Activated CD4-positive, alpha-beta T cell treated with anti-CD3 and anti-CD28 coated beads, Interleukin-2, amount 10 ng/mL, durations not matched to agents 24 days and 14 days (primary cell): ENCODE measurements around the gene PDLIM5. TPM values are rescaled to one million over a fixed set of nuclear protein-coding genes. Genes with fewer than 3 reads are reported as not detected.

ENCODE experiments used
- DNase-seq: peaks from one replicate; pipeline ENCODE4 v3.0.0; 2022
- H3K27ac Mint-ChIP-seq: one replicate; pipeline ENCODE4 v1.8.0; 2022; ENCODE audit warnings: mild to moderate bottlenecking, mixed read lengths
- H3K27me3 Mint-ChIP-seq: one replicate; pipeline ENCODE4 v1.8.0; 2022; ENCODE audit warnings: mixed read lengths
- H3K36me3 Mint-ChIP-seq: one replicate; pipeline ENCODE4 v1.8.0; 2022; ENCODE audit warnings: low read depth, mild to moderate bottlenecking, mixed read lengths
- H3K4me1 Mint-ChIP-seq: one replicate; pipeline ENCODE4 v1.8.0; 2021; ENCODE audit warnings: mixed read lengths
- H3K4me3 Mint-ChIP-seq: one replicate; pipeline ENCODE4 v1.8.0; 2022; ENCODE audit warnings: mild to moderate bottlenecking, moderate library complexity, mixed read lengths
- H3K9me3 Mint-ChIP-seq: one replicate; pipeline ENCODE4 v1.8.0; 2021; ENCODE audit warnings: mixed read lengths
- intact Hi-C: fragments of 100-400 bp; cut with micrococcal nuclease; formaldehyde crosslinking; loops from one replicate; pipeline ENCODE4 v1.15.1; 2023
- total RNA-seq: library from RNA; stranded (reverse); gene quantifications from 2 replicates; pipeline ENCODE4 v1.2.3, GENCODE V29; 2022

The PDLIM5 gene
- total RNA-seq, 1 donor from 2014 or later, result 16.5 TPM

GRCh38 chr4:94414907-94415306, 36.8 kb upstream of the PDLIM5 start:
- no peaks in the 10 kb centered on the region for H3K9me3 Mint-ChIP-seq
- H3K4me3 Mint-ChIP-seq, result no peak overlapping the region
- intact Hi-C loops, result no loop called here
- DNase-seq, result no peak
- no peaks in the 10 kb centered on the region for H3K36me3 Mint-ChIP-seq
- H3K4me1 Mint-ChIP-seq, result no peaks in the 10 kb centered on the region
- peaks cover 19% of the 10 kb centered on the region for H3K27me3 Mint-ChIP-seq
- H3K27ac Mint-ChIP-seq, result no peak overlapping the region

- Mint-ChIP-seq H3K4me3 (no peak overlapping the region), H3K27me3 (peaks cover 19% of the 10 kb centered on the region), H3K4me1 (no peaks in the 10 kb centered on the region), H3K36me3 (no peaks in the 10 kb centered on the region), H3K27ac (no peak overlapping the region), H3K9me3 (no peaks in the 10 kb centered on the region)
- DNase-seq, result no peak
- intact Hi-C loops, result no loop called here
Observed at GRCh38 chr4:94415448-94415847, 36.3 kb upstream of the PDLIM5 start.

- no peaks in the 10 kb centered on the region for H3K4me1 Mint-ChIP-seq
- no peak overlapping the region for H3K4me3 Mint-ChIP-seq
- intact Hi-C loops, result no loop called here
- H3K27me3 Mint-ChIP-seq, result peaks cover 19% of the 10 kb centered on the region
- DNase-seq, result no peak
- no peaks in the 10 kb centered on the region for H3K36me3 Mint-ChIP-seq
- no peaks in the 10 kb centered on the region for H3K9me3 Mint-ChIP-seq
- H3K27ac Mint-ChIP-seq, result no peak overlapping the region
Observed at GRCh38 chr4:94416335-94416734, 35.4 kb upstream of the PDLIM5 start.

GRCh38 chr4:94416981-94417380, 34.8 kb upstream of the PDLIM5 start:
- Mint-ChIP-seq H3K9me3 (no peaks in the 10 kb centered on the region), H3K36me3 (no peaks in the 10 kb centered on the region), H3K27me3 (peaks cover 19% of the 10 kb centered on the region), H3K4me3 (no peak overlapping the region), H3K4me1 (no peaks in the 10 kb centered on the region), H3K27ac (no peak overlapping the region)
- DNase-seq, result no peak
- intact Hi-C loops, result no loop called here

- no peaks in the 10 kb centered on the region for H3K36me3 Mint-ChIP-seq
- no peak overlapping the region for H3K4me3 Mint-ChIP-seq
- peaks cover under 1% of the 10 kb centered on the region for H3K9me3 Mint-ChIP-seq
- DNase-seq, result no peak
- H3K4me1 Mint-ChIP-seq, result no peaks in the 10 kb centered on the region
- H3K27me3 Mint-ChIP-seq, result peaks cover 8% of the 10 kb centered on the region
- intact Hi-C loops, result no loop called here
- H3K27ac Mint-ChIP-seq, result no peak overlapping the region
Observed at GRCh38 chr4:94419549-94419948, 32.2 kb upstream of the PDLIM5 start.

- no peak for DNase-seq
- intact Hi-C loops, result no loop called here
- H3K4me1 Mint-ChIP-seq, result no peaks in the 10 kb centered on the region
- no peak overlapping the region for H3K27ac Mint-ChIP-seq
- H3K4me3 Mint-ChIP-seq, result no peak overlapping the region
- peaks cover 3% of the 10 kb centered on the region for H3K9me3 Mint-ChIP-seq
- no peaks in the 10 kb centered on the region for H3K36me3 Mint-ChIP-seq
- H3K27me3 Mint-ChIP-seq, result peaks cover 8% of the 10 kb centered on the region
Observed at GRCh38 chr4:94419956-94420355, 31.8 kb upstream of the PDLIM5 start.

- Mint-ChIP-seq H3K36me3 (no peaks in the 10 kb centered on the region), H3K4me1 (no peaks in the 10 kb centered on the region)
- intact Hi-C loops, result no loop called here
Observed at GRCh38 chr4:94420356-94420755, 31.4 kb upstream of the PDLIM5 start.

GRCh38 chr4:94426783-94427182, 25.0 kb upstream of the PDLIM5 start:
- Mint-ChIP-seq H3K27me3 (peaks cover 11% of the 10 kb centered on the region), H3K9me3 (peaks cover 3% of the 10 kb centered on the region), H3K36me3 (no peaks in the 10 kb centered on the region), H3K4me1 (no peaks in the 10 kb centered on the region), H3K4me3 (no peak overlapping the region), H3K27ac (no peak overlapping the region)
- intact Hi-C loops, result no loop called here
- DNase-seq, result no peak

More at GRCh38 chr4:94420356-94420755, 31.4 kb upstream of the PDLIM5 start:
- peaks cover 8% of the 10 kb centered on the region for H3K27me3 Mint-ChIP-seq
- no peak overlapping the region for H3K27ac Mint-ChIP-seq
- H3K9me3 Mint-ChIP-seq, result peaks cover 3% of the 10 kb centered on the region
- no peak for DNase-seq
- no peak overlapping the region for H3K4me3 Mint-ChIP-seq

- Mint-ChIP-seq H3K27ac (no peak overlapping the region), H3K4me1 (no peaks in the 10 kb centered on the region), H3K4me3 (no peak overlapping the region), H3K27me3 (peaks cover 11% of the 10 kb centered on the region), H3K36me3 (no peaks in the 10 kb centered on the region), H3K9me3 (peaks cover 3% of the 10 kb centered on the region)
- no peak for DNase-seq
- intact Hi-C loops, result no loop called here
Observed at GRCh38 chr4:94428884-94429283, 22.9 kb upstream of the PDLIM5 start.

- H3K36me3 Mint-ChIP-seq, result no peaks in the 10 kb centered on the region
- H3K4me3 Mint-ChIP-seq, result no peak overlapping the region
- no peak overlapping the region for H3K27ac Mint-ChIP-seq
- no peaks in the 10 kb centered on the region for H3K9me3 Mint-ChIP-seq
- H3K27me3 Mint-ChIP-seq, result peaks cover 15% of the 10 kb centered on the region
- intact Hi-C loops, result no loop called here
- no peak for DNase-seq
- no peaks in the 10 kb centered on the region for H3K4me1 Mint-ChIP-seq
Observed at GRCh38 chr4:94430406-94430805, 21.3 kb upstream of the PDLIM5 start.

- no peaks in the 10 kb centered on the region for H3K4me1 Mint-ChIP-seq
- H3K4me3 Mint-ChIP-seq, result no peak overlapping the region
- no peaks in the 10 kb centered on the region for H3K9me3 Mint-ChIP-seq
- intact Hi-C loops, result no loop called here
- no peak overlapping the region for H3K27ac Mint-ChIP-seq
- no peaks in the 10 kb centered on the region for H3K36me3 Mint-ChIP-seq
- no peak for DNase-seq
- peaks cover 16% of the 10 kb centered on the region for H3K27me3 Mint-ChIP-seq
Observed at GRCh38 chr4:94431388-94431787, 20.4 kb upstream of the PDLIM5 start.

GRCh38 chr4:94434505-94434904, 17.2 kb upstream of the PDLIM5 start:
- DNase-seq, result no peak
- no peak overlapping the region for H3K27ac Mint-ChIP-seq
- no peaks in the 10 kb centered on the region for H3K4me1 Mint-ChIP-seq
- H3K9me3 Mint-ChIP-seq, result no peaks in the 10 kb centered on the region
- H3K4me3 Mint-ChIP-seq, result no peak overlapping the region
- H3K36me3 Mint-ChIP-seq, result no peaks in the 10 kb centered on the region
- intact Hi-C loops, result no loop called here
- H3K27me3 Mint-ChIP-seq, result peaks cover 13% of the 10 kb centered on the region

- Mint-ChIP-seq H3K4me1 (no peaks in the 10 kb centered on the region), H3K27me3 (peaks cover 5% of the 10 kb centered on the region), H3K9me3 (no peaks in the 10 kb centered on the region), H3K4me3 (no peak overlapping the region), H3K27ac (no peak overlapping the region), H3K36me3 (no peaks in the 10 kb centered on the region)
- no peak for DNase-seq
- intact Hi-C loops, result no loop called here
Observed at GRCh38 chr4:94435874-94436273, 15.9 kb upstream of the PDLIM5 start.

- no peaks in the 10 kb centered on the region for H3K36me3 Mint-ChIP-seq
- no peak overlapping the region for H3K4me3 Mint-ChIP-seq
Observed at GRCh38 chr4:94436512-94436911, 15.2 kb upstream of the PDLIM5 start.

GRCh38 chr4:94439606-94440005, 12.1 kb upstream of the PDLIM5 start:
- no peaks in the 10 kb centered on the region for H3K36me3 Mint-ChIP-seq
- H3K9me3 Mint-ChIP-seq, result no peaks in the 10 kb centered on the region
- no peak overlapping the region for H3K4me3 Mint-ChIP-seq
- peaks cover 6% of the 10 kb centered on the region for H3K27me3 Mint-ChIP-seq
- no peaks in the 10 kb centered on the region for H3K4me1 Mint-ChIP-seq
- intact Hi-C loops, result no loop called here
- H3K27ac Mint-ChIP-seq, result no peak overlapping the region
- DNase-seq, result no peak

More at GRCh38 chr4:94436512-94436911, 15.2 kb upstream of the PDLIM5 start:
- H3K4me1 Mint-ChIP-seq, result no peaks in the 10 kb centered on the region
- DNase-seq, result no peak
- peaks cover 5% of the 10 kb centered on the region for H3K27me3 Mint-ChIP-seq
- H3K27ac Mint-ChIP-seq, result no peak overlapping the region
- intact Hi-C loops, result no loop called here
- no peaks in the 10 kb centered on the region for H3K9me3 Mint-ChIP-seq
